Upper lobe of right lung (tissue), 1 donor: ENCODE results near the gene POU2AF3. TPM values are rescaled to one million over a fixed set of nuclear protein-coding genes. Genes with fewer than 3 reads are reported as not detected.

Source experiments
- ATAC-seq: fragments of 200-7000 bp; cut with Tn5 transposase; one replicate; pipeline ENCODE4 v1.9.1; 2020; ENCODE audit warnings: mild to moderate bottlenecking, moderate library complexity
- DNase-seq: peaks from one replicate; pipeline ENCODE4 v3.0.0-alpha.2; 2020
- H3K27ac ChIP-seq: fragments of 200-600 bp; one replicate; pipeline ENCODE4 v1.8.0; 2022
- H3K27me3 ChIP-seq: fragments of 200-600 bp; one replicate; pipeline ENCODE4 v1.8.0; 2022; ENCODE audit warnings: mild to moderate bottlenecking
- H3K36me3 ChIP-seq: fragments of 200-600 bp; one replicate; pipeline ENCODE4 v1.8.0; 2022
- H3K4me1 ChIP-seq: fragments of 200-600 bp; one replicate; pipeline ENCODE4 v1.8.0; 2022
- H3K4me3 ChIP-seq: fragments of 200-600 bp; one replicate; pipeline ENCODE4 v1.8.0; 2022; ENCODE audit warnings: mild to moderate bottlenecking
- H3K9me3 ChIP-seq: fragments of 200-600 bp; one replicate; pipeline ENCODE4 v1.8.0; 2022
- intact Hi-C: fragments of 100-400 bp; cut with DNase I; formaldehyde crosslinking; loops from one replicate; pipeline ENCODE4 v1.11.0; 2022
- microRNA-seq: library from miRNA; unstranded; fragments of <30 nt; microRNA quantifications from one replicate; pipeline ENCODE4 v1.2.0, GENCODE V29; 2020; ENCODE audit warnings: borderline microRNAs expressed
- total RNA-seq: library from RNA; stranded (reverse); fragmentation: NEBNext Ultra II Directional; extraction: Animal tissue kit (Norgen Biotek cat#: 25700); gene quantifications from one replicate; pipeline ENCODE4 v1.2.1, GENCODE V29; 2021
- TF ChIP-seq, protein P1 (sequence below): fragments of 200-600 bp; IDR thresholded peaks from one replicate; pipeline ENCODE4 v1.8.0; 2022; ENCODE audit warnings: antibody characterized with exemption
- donor health status: DM: no; HTN: yes; CAD: no; lungs with severe emphysema.

POU2AF3 gene
- total RNA-seq, 1 donor from 2014 or later, result 1.8 TPM

DNA sequence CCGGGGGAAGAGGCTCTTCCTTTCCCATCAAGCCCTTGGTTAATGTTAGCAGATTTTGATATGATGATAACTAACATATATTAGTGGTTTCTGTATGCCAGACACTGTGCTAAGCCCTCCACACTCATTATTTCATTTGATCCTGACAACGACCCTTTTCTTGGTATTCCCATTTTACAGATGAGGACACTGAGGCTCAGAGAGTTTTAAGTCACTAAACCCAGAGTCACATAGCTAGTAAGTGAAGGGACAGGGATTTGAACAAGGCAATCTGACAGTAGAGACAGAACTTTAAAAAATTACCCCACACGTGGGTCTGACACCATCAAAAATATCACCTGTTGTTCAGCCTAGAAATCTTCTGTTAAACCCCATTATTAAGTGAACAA, 58.3 kb downstream of the POU2AF3 start:
- Histone ChIP-seq H3K4me3 (no peak overlapping the region), H3K27me3 (no peaks in the 10 kb centered on the region), H3K4me1 (no peaks in the 10 kb centered on the region), H3K36me3 (no peaks in the 10 kb centered on the region), H3K27ac (no peak overlapping the region), H3K9me3 (no peaks in the 10 kb centered on the region)
- DNase-seq, result no peak
- ATAC-seq, result no peak
- TF ChIP-seq, protein P1, sequence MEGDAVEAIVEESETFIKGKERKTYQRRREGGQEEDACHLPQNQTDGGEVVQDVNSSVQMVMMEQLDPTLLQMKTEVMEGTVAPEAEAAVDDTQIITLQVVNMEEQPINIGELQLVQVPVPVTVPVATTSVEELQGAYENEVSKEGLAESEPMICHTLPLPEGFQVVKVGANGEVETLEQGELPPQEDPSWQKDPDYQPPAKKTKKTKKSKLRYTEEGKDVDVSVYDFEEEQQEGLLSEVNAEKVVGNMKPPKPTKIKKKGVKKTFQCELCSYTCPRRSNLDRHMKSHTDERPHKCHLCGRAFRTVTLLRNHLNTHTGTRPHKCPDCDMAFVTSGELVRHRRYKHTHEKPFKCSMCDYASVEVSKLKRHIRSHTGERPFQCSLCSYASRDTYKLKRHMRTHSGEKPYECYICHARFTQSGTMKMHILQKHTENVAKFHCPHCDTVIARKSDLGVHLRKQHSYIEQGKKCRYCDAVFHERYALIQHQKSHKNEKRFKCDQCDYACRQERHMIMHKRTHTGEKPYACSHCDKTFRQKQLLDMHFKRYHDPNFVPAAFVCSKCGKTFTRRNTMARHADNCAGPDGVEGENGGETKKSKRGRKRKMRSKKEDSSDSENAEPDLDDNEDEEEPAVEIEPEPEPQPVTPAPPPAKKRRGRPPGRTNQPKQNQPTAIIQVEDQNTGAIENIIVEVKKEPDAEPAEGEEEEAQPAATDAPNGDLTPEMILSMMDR, result no peak
- intact Hi-C loops, result no loop called here

DNA sequence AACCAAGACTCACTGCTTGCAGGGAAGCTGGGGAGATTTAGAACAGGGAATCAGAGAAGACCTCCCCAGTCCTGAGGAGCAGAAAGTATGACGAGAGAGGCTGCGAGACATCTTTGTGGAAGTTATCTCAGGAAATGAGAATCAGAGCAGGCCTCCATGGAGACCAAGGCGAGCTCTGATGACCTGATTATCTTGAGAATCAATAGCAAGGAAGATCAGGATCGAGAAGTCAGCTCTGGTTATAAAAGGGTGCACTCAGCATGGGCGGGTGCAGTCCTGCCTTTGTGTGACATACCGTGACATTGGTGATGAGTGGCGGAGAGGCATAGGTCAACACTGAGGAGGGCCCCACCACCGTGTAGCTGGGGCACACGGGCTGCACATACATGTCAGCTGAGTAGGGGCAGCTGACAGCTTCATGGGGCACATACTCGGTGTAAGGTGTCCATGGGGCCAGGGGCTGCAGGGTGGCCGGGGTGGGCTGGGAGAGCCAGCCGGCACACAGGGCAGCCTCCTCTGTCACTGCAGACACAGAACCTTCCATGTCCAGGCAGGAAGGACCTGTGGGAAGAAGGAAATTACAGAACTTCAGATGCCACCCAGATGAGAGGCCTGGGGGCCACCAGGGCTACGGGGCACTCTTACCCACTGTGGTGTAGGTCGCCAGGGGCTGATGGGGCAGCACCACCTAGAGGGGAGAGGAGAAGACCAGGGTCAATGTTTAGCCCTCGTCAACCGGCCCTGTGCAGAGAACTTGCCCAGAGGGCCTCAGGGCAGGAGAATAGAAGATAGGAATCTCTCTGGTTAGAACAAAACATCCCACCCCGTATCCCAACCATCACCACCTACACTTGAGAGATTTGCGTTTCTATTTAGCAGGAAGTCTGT, 59.0 kb downstream of the POU2AF3 start:
- H3K36me3 ChIP-seq, result no peaks in the 10 kb centered on the region
- H3K9me3 ChIP-seq, result no peaks in the 10 kb centered on the region
- ATAC-seq, result no peak
- no peak overlapping the region for H3K27ac ChIP-seq
- no peak for DNase-seq
- intact Hi-C loops, result no loop called here
- TF ChIP-seq, protein P1, result no peak
- no peaks in the 10 kb centered on the region for H3K27me3 ChIP-seq
- no peaks in the 10 kb centered on the region for H3K4me1 ChIP-seq
- H3K4me3 ChIP-seq, result no peak overlapping the region

Small RNA genes within 50 kb of the gene (microRNA-seq; reads per million reads assigned to microRNA genes)
- not detected for gene MIR4491

Other genes with a start within 250 kb of the POU2AF3 start
- gene POU2AF2, start 52.8 kb upstream of the POU2AF3 start, total RNA-seq, result not detected
- 2.5 TPM for gene POU2AF1, start 80.7 kb downstream of the POU2AF3 start, total RNA-seq
- not detected for gene BTG4, start 213.8 kb downstream of the POU2AF3 start, total RNA-seq
- not detected for gene HOATZ, start 216.2 kb downstream of the POU2AF3 start, total RNA-seq
- gene LAYN, start 242.2 kb downstream of the POU2AF3 start, total RNA-seq, result 17.5 TPM